Progenitor cell of endocrine pancreas (in vitro differentiated cells): ENCODE data around the gene DGKI. TPM values are rescaled to one million over a fixed set of nuclear protein-coding genes. Genes with fewer than 3 reads are reported as not detected.

Experiments
- DNase-seq: peaks from one replicate; pipeline ENCODE4 v3.0.0; 2021; ENCODE audit warnings: low spot score; ENCODE audit not compliant: unreplicated experiment
- H3K27ac Mint-ChIP-seq: 2 replicates; pipeline ENCODE4 v1.8.0; 2021; ENCODE audit warnings: mild to moderate bottlenecking, moderate library complexity, mixed read lengths
- H3K27me3 Mint-ChIP-seq: 2 replicates; pipeline ENCODE4 v1.8.0; 2021; ENCODE audit warnings: mixed read lengths
- H3K36me3 Mint-ChIP-seq: 2 replicates; pipeline ENCODE4 v1.8.0; 2022; ENCODE audit warnings: mixed read lengths; ENCODE audit not compliant: insufficient read depth
- H3K4me1 Mint-ChIP-seq: 2 replicates; pipeline ENCODE4 v1.8.0; 2021; ENCODE audit warnings: low read depth, mixed read lengths
- H3K4me3 Mint-ChIP-seq: 2 replicates; pipeline ENCODE4 v1.8.0; 2021; ENCODE audit warnings: low read depth, mild to moderate bottlenecking, moderate library complexity, mixed read lengths
- H3K9me3 Mint-ChIP-seq: 2 replicates; pipeline ENCODE4 v1.8.0; 2021; ENCODE audit warnings: low read depth, mixed read lengths
- total RNA-seq: library from RNA; stranded (reverse); gene quantifications from 2 replicates; pipeline ENCODE4 v1.2.1, GENCODE V29; 2021
- TF ChIP-seq, protein P1 (sequence below): fragments of 200-600 bp; sonication (generic); IDR thresholded peaks from one replicate; pipeline ENCODE4 v1.5.0; 2021; ENCODE audit warnings: antibody characterized with exemption, mild to moderate bottlenecking; ENCODE audit not compliant: unreplicated experiment

The DGKI gene
- total RNA-seq, 1 donor from 2014 or later, result 0.41 TPM

DNA sequence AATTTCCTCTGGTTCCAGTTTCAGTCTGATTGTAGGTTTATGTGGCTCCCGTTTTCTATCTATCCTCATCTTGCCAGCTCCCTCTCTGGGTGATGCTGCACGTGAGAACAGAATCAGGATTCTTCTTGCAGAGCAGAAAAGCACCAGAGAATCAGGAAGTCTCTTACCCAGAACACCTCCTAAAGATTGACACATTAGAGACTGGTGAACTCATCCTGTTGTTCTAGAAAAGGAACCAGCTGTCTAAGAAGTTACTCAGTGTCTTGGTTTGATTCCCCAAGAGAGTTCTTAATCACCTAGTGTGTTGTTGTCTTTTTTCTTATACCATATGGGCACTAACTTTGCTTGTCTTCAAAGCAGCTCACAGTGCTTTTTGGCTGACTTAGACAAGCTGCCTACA, 152.4 kb downstream of the DGKI start:
- Mint-ChIP-seq H3K27me3 (peaks cover 90% of the 10 kb centered on the region), H3K36me3 (no peaks in the 10 kb centered on the region), H3K4me1 (peaks cover 7% of the 10 kb centered on the region), H3K27ac (no peak overlapping the region), H3K4me3 (no peak overlapping the region), H3K9me3 (no peaks in the 10 kb centered on the region)
- TF ChIP-seq, protein P1, sequence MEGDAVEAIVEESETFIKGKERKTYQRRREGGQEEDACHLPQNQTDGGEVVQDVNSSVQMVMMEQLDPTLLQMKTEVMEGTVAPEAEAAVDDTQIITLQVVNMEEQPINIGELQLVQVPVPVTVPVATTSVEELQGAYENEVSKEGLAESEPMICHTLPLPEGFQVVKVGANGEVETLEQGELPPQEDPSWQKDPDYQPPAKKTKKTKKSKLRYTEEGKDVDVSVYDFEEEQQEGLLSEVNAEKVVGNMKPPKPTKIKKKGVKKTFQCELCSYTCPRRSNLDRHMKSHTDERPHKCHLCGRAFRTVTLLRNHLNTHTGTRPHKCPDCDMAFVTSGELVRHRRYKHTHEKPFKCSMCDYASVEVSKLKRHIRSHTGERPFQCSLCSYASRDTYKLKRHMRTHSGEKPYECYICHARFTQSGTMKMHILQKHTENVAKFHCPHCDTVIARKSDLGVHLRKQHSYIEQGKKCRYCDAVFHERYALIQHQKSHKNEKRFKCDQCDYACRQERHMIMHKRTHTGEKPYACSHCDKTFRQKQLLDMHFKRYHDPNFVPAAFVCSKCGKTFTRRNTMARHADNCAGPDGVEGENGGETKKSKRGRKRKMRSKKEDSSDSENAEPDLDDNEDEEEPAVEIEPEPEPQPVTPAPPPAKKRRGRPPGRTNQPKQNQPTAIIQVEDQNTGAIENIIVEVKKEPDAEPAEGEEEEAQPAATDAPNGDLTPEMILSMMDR, result no peak
- DNase-seq, result no peak

DNA sequence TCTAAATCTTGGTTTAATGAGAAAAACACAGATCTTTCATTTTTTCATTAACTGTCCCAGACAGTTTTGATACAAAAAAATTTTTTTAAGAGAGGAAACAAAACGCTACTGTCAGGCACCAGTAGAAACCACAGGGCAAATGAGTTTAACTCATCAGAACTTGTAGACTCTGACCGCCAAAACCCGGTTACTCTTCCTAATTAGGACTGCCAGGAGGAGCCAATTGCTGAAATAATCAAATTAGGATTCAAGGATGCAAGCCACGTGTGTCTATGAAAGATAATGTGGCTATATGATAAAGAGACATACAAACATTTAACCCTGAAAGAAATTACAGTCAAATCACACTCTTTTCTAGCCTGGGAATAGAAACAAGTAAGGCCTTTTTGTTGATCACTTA, 154.4 kb downstream of the DGKI start:
- no peak overlapping the region for H3K27ac Mint-ChIP-seq
- TF ChIP-seq, protein P1, result no peak
- no peak overlapping the region for H3K4me3 Mint-ChIP-seq
- peaks cover 94% of the 10 kb centered on the region for H3K27me3 Mint-ChIP-seq
- peaks cover 7% of the 10 kb centered on the region for H3K4me1 Mint-ChIP-seq
- H3K9me3 Mint-ChIP-seq, result no peaks in the 10 kb centered on the region
- no peaks in the 10 kb centered on the region for H3K36me3 Mint-ChIP-seq
- DNase-seq, result no peak

DNA sequence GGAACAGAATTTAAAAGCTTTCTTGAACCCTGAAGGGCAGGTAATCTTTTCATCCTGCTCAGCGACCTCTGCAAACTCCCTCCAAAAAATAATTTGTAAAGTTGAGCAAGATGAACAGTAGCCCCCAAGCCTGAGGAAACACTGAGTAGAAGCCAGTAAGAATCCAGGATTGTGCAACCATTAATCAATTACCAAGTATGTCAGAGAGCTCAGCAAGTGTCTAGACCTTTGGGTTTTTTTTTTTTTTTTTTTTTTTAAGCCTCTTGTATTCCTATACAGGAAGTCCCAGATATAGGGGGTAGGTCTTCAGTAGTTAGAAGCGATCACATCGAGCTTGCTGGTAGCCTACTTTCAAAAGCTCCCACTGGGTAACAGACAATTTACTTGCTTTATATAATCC, 155.2 kb downstream of the DGKI start:
- TF ChIP-seq, protein P1, result no peak
- H3K27me3 Mint-ChIP-seq, result peaks cover 94% of the 10 kb centered on the region
- DNase-seq, result no peak
- H3K27ac Mint-ChIP-seq, result no peak overlapping the region
- H3K36me3 Mint-ChIP-seq, result no peaks in the 10 kb centered on the region
- H3K4me1 Mint-ChIP-seq, result peaks cover 7% of the 10 kb centered on the region
- no peaks in the 10 kb centered on the region for H3K9me3 Mint-ChIP-seq
- no peak overlapping the region for H3K4me3 Mint-ChIP-seq

DNA sequence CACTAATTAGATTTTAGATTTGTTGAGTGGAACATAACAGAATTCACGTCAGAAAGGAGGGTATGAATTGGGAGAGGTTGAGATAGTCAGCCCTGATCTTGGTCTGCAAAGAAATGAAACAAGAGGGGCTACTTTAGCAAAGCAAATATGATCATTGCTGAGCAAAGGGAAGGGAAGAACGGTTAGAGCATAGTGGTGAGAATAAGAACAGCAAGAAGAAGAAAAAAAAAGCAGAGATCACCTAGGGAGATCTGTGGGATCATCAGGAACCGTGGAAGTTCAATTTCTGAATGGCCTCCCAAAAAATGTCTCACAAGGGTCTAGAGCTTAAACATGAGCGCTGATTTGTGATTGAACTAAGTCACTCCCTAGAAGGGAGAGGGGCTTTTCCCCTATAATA, 156.1 kb downstream of the DGKI start:
- Mint-ChIP-seq H3K4me1 (peaks cover 2% of the 10 kb centered on the region), H3K36me3 (no peaks in the 10 kb centered on the region), H3K27ac (no peak overlapping the region), H3K4me3 (no peak overlapping the region), H3K27me3 (peaks cover 96% of the 10 kb centered on the region), H3K9me3 (no peaks in the 10 kb centered on the region)
- DNase-seq, result no peak
- TF ChIP-seq, protein P1, result no peak

DNA sequence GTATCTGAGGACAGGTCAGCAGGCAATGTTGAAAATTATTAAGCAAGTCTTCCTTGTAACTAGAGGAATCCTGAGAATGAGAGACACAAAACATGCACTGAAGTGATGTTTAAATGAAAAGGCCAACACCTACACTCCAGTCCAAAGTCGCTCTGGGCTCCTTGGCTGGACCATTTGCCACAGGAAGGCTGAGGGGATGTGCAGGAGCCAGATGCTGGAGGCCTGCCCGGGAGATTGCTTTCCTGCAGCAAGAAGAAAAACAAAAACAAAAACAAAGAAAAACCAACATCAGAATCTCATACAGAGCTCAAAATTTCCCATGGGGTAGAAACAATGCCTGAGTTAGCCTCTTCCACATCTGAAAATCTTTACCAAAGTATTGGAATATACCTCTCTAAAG, 157.0 kb downstream of the DGKI start:
- Mint-ChIP-seq H3K9me3 (no peaks in the 10 kb centered on the region), H3K4me3 (no peak overlapping the region), H3K36me3 (no peaks in the 10 kb centered on the region), H3K4me1 (no peaks in the 10 kb centered on the region), H3K27me3 (peaks cover 97% of the 10 kb centered on the region), H3K27ac (no peak overlapping the region)
- DNase-seq, result no peak
- TF ChIP-seq, protein P1, result no peak
